Heart right ventricle (tissue), 16 donors: ENCODE data around the gene LARP1B. TPM values are rescaled to one million over a fixed set of nuclear protein-coding genes. Genes with fewer than 3 reads are reported as not detected.

Experiments
- ATAC-seq, 8 donors: fragments of 200-7000 bp; cut with Tn5 transposase; one replicate each; pipeline ENCODE4 v1.9.1; 2020; ENCODE audit warnings: mild to moderate bottlenecking in 8 of 8, moderate library complexity in 8 of 8, moderate number of reproducible peaks in 1 of 8
- DNase-seq, 2 donors: peaks; one replicate each; pipeline ENCODE4 v3.0.0-alpha.2; 2020
- H3K27ac ChIP-seq, 10 donors: fragments of 200-600 bp; sonication (generic) in 2 of 10; one replicate each; pipeline versions ENCODE4 v1.5.0 to v1.8.0; 2020 to 2022; ENCODE audit warnings: mild to moderate bottlenecking in 3 of 10
- H3K27me3 ChIP-seq, 7 donors: fragments of 200-600 bp; one replicate each; pipeline ENCODE4 v1.8.0; 2021 to 2022; ENCODE audit warnings: mild to moderate bottlenecking in 2 of 7
- H3K36me3 ChIP-seq, 9 donors: fragments of 200-600 bp; sonication (generic) in 1 of 9; one replicate each; pipeline versions ENCODE4 v1.5.0 to v1.8.0; 2020 to 2022; ENCODE audit warnings: mild to moderate bottlenecking in 2 of 9
- H3K4me1 ChIP-seq, 9 donors: fragments of 200-600 bp; sonication (generic) in 1 of 9; one replicate each; pipeline versions ENCODE4 v1.5.0 to v1.8.0; 2020 to 2022; ENCODE audit warnings: mild to moderate bottlenecking in 4 of 9
- H3K4me3 ChIP-seq, 10 donors: fragments of 200-600 bp; sonication (generic) in 2 of 10; one replicate each; pipeline versions ENCODE4 v1.5.0 to v1.8.0; 2020 to 2022; ENCODE audit warnings: mild to moderate bottlenecking in 7 of 10, moderate library complexity in 2 of 10
- H3K9me3 ChIP-seq, 11 donors: fragments of 200-600 bp in 10 of 11; sonication (generic) in 2 of 11; one replicate each; pipeline versions ENCODE4 v1.5.0 to v1.8.0; 2013 to 2022; ENCODE audit warnings: mild to moderate bottlenecking in 2 of 11, control low read depth in 1 of 11, moderate library complexity in 1 of 11
- CTCF ChIP-seq, 9 donors: fragments of 200-600 bp; sonication (generic) in 2 of 9; IDR thresholded peaks; one replicate each; pipeline versions ENCODE4 v1.5.0 to v1.8.0; 2021 to 2022; ENCODE audit warnings: antibody characterized with exemption in 9 of 9, mild to moderate bottlenecking in 5 of 9, moderate library complexity in 1 of 9
- WGBS, 2 donors: extraction: QIAGEN DNeasy Blood & Tissue Kit; methylation state at CpG; one replicate each; pipeline ENCODE4 v1.1.7; 2013; ENCODE audit warnings: inconsistent platforms in 1 of 2; 5-methylcytosine and 5-hydroxymethylcytosine counted together
- intact Hi-C, 10 donors: fragments of 100-400 bp; cut with DNase I; formaldehyde crosslinking; loops; one replicate each; pipeline versions ENCODE4 v1.11.1 to v1.14.2; 2022
- polyA plus RNA-seq, 2 donors: library from polyadenylated mRNA; stranded (reverse); fragments of 200-250 nt; gene quantifications; one replicate each; pipeline ENCODE4 v1.2.3, GENCODE V29; 2013
- total RNA-seq, 10 donors: library from RNA; stranded (reverse); fragmentation: NEBNext Ultra II Directional in 3 of 10; extraction: Animal tissue kit (Norgen Biotek cat#: 25700) in 3 of 10; gene quantifications; one replicate each; pipeline versions ENCODE4 v1.2.1 to v1.2.4, GENCODE V29; 2021 to 2023
- donor health status: Arrhythmogenic right ventricular cardiomyopathy.
- donor health status: ischemic (EF 13 %, LVEDD 7.1; RV severe dilation, severe dysfunction).
- donor health status: healthy with polysubstance abuse.
- donor health status: DM: no; HTN: yes; CAD: no.
- donor health status: DM: no; HTN: no; CAD: no.
- donor health status: ischemic (EF 25% LVEDD 6.9; RV normal size, moderate dysfunction).
- donor health status: ischemic (EF 25% LVEDD 5.7; RV mildly dilated, moderate dysfunction).
- donor health status: healthy.
- donor health status: DM: yes; HTN: yes; CAD: no.
- donor health status: Ischemic cardiomyopathy.
- donor health status: ischemic (EF 35%, LVEDD 5.7; RV mildly dilated, moderate dysfunction).
- donor health status: nonischemic (EF 11% LVEDD 7.7; RV severe dilation, severe dysfunction).
- donor health status: DM: yes; HTN: yes; CAD: no.
- donor health status: PGD.
- donor health status: ischemic (EF 29% LVEDD 5.4; RV normal size, mild dysfunction).
- donor health status: nonischemic (EF 23%, LVEDD 6.1; RV moderate dilation, normal function).

Gene LARP1B
- total and polyA plus RNA-seq, 12 donors = 14.5 to 20.3 (median 18.9) TPM

- intact Hi-C loops = no loop called here
- no peaks in the 10 kb centered on the region for H3K27me3 ChIP-seq
- no peak overlapping the region for H3K27ac ChIP-seq
- no peaks in the 10 kb centered on the region for H3K9me3 ChIP-seq
- ATAC-seq (no peak), DNase-seq (no peak)
- no peak for TF ChIP-seq CTCF (IDR thresholded peaks at IDR 0.05)
- no peak overlapping the region for H3K4me3 ChIP-seq
- no peaks in the 10 kb centered on the region for H3K4me1 ChIP-seq
- WGBS, 2 donors = 68 to 70% methylated on average over 1 of the region's 1 CpG
- peaks cover 0 to 15% (median 5%) of the 10 kb centered on the region in 9 donors for H3K36me3 ChIP-seq
Observed at GRCh38 chr4:128177498-128177897, 116.4 kb downstream of the LARP1B start.

DNA sequence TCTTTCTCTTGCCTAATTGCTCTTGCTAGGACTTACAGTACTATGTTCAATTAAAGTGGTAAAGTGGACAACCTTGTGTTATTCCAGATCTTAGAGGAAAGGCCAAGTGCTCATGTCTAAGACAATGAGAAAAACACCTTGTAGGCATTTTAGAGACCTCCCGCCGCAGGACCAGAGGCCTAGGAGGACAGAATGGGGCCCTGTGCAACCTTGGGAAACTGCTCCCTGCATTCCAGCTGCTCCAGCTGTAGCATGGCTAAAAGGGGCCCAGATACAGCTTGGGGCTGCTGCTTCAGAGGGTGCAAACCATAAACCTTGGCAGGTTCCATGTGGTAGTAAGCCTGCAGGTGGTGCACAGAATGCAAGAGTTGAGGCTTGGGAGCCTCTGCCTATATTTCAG lies 125.5 kb downstream of the LARP1B start:
- Histone ChIP-seq H3K36me3 (peaks cover 0 to 22% (median 0%) of the 10 kb centered on the region in 9 donors), H3K4me3 (no peak overlapping the region), H3K27ac (no peak overlapping the region), H3K9me3 (peaks cover 0 to 11% (median 0%) of the 10 kb centered on the region in 11 donors), H3K4me1 (peaks cover 0 to 7% (median 0%) of the 10 kb centered on the region in 9 donors), H3K27me3 (no peaks in the 10 kb centered on the region)
- DNase-seq (no peak), ATAC-seq (no peak)
- no peak for TF ChIP-seq CTCF (IDR thresholded peaks at IDR 0.05)
- WGBS, 2 donors = 94 to 100% methylated on average over 2 of the region's 2 CpGs
- intact Hi-C loops = no loop called here

DNA sequence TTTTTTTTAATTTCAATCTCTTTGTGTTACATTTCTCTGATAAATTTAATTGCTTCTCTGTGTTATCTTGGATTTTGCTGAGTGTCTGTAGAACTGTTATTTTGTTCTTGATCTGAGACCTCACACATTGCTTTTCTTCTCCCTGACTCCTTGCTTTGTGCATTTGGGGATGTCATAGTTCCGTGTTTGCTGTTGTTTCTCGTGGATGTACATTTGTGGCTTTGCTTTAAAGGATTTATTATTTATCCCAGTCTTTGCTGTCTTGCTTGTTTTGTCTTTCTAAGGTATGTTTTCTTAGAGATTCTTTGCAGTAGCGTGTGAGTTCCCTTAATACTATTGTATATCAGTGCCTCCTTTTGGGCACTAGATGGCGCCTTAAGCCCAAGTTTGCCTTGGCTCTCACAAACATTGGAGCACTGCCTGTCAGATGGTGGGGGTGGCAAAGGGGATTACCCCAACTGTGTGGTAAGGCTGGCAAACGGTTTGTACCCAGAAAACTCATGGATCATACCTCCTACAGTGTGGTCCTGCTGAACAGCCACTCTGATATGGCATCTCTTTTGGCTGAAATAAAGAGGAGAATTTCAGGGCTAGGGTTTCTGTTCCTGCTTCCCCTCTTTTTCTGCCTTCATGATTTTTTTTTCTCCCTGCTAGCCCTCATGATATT lies 130.1 kb downstream of the LARP1B start:
- WGBS, 2 donors = 8 to 9% methylated on average over 5 of the region's 5 CpGs
- Histone ChIP-seq H3K36me3 (peaks cover 0 to 9% (median 0%) of the 10 kb centered on the region in 9 donors), H3K27ac (no peak overlapping the region), H3K9me3 (no peaks in the 10 kb centered on the region), H3K4me1 (peaks cover 0 to 10% (median 0%) of the 10 kb centered on the region in 9 donors), H3K4me3 (no peak overlapping the region), H3K27me3 (no peaks in the 10 kb centered on the region)
- intact Hi-C loops = loop anchor here (5.0 to 10.0 kb wide), 7 partner anchors 254 to 674 kb away; partner anchors contain the start of gene JADE1 (in 1 of the 10)
- DNase-seq = peak; percentile 21 to 55
- peak; percentile 74 to 92 (median 84) for ATAC-seq
- TF ChIP-seq CTCF (IDR thresholded peaks at IDR 0.05) = peak; percentile 71 to 90 (median 86)

- no peak overlapping the region for H3K27ac ChIP-seq
- ATAC-seq (peak in 1 of 8 donors; percentile 37), DNase-seq (no peak)
- no peak overlapping the region for H3K4me3 ChIP-seq
- WGBS, 2 donors = 41 to 49% methylated on average over 8 of the region's 8 CpGs
- H3K36me3 ChIP-seq = no peaks in the 10 kb centered on the region
- peaks cover 0 to 10% (median 0%) of the 10 kb centered on the region in 9 donors for H3K4me1 ChIP-seq
- TF ChIP-seq CTCF (IDR thresholded peaks at IDR 0.05) = peak in 7 of 9 donors; percentile 19 to 49 (median 41)
- H3K9me3 ChIP-seq = no peaks in the 10 kb centered on the region
- intact Hi-C loops = no loop called here
- no peaks in the 10 kb centered on the region for H3K27me3 ChIP-seq
Observed at GRCh38 chr4:128220286-128221235, 159.4 kb downstream of the LARP1B start.
